Head of caudate nucleus (tissue), 42 donors: Measurements from ENCODE around the gene MAP3K10.
A peak's percentile ranks its signal among the peaks of the same experiment; 100 is the strongest.
"Not testable (repeated sequence)": the region's sequence is repeated elsewhere in the genome, so short reads cannot be mapped to it uniquely, and the experiment has no call there.

Source experiments
- DNase-seq, 42 donors: peaks; one replicate each; pipeline versions ENCODE4 v3.0.0 to v3.0.0-alpha.2; 2020 to 2021; ENCODE audit warnings: mixed read lengths in 7 of 42
- intact Hi-C: fragments of 100-400 bp; cut with DNase I; formaldehyde crosslinking; loops from one replicate; pipeline ENCODE4 v1.15.0; 2022

MAP3K10 gene

GRCh38 chr19:40170303-40170989, 20.8 kb upstream of the MAP3K10 start:
- intact Hi-C loops, DNase-seq: not testable (repeated sequence)

- DNase-seq, intact Hi-C loops: not testable (repeated sequence)
Observed at GRCh38 chr19:40171293-40171692, 19.9 kb upstream of the MAP3K10 start.

GRCh38 chr19:40174092-40174491, 17.1 kb upstream of the MAP3K10 start:
- no peak for DNase-seq
- intact Hi-C loops, result no loop called here

GRCh38 chr19:40175820-40176219, 15.4 kb upstream of the MAP3K10 start:
- intact Hi-C loops, result no loop called here
- no peak for DNase-seq

GRCh38 chr19:40177286-40178070, 13.7 kb upstream of the MAP3K10 start:
- intact Hi-C loops, result no loop called here
- DNase-seq, result no peak

GRCh38 chr19:40178756-40179155, 12.5 kb upstream of the MAP3K10 start:
- DNase-seq, result no peak
- intact Hi-C loops, result no loop called here

GRCh38 chr19:40184273-40184672, 7.0 kb upstream of the MAP3K10 start:
- intact Hi-C loops, result no loop called here

GRCh38 chr19:40191836-40192646, 815 bp downstream of the MAP3K10 start:
- DNase-seq, result peak in 20 of 42 donors; percentile 16 to 57 (median 27)
- intact Hi-C loops, result loop anchor here (2.0 kb wide), 1 partner anchor 93 kb away; the partner anchor contains the start of gene AKT2

More at GRCh38 chr19:40184273-40184672, 7.0 kb upstream of the MAP3K10 start:
- DNase-seq, result no peak

GRCh38 chr19:40192758-40193586, 1.7 kb downstream of the MAP3K10 start:
- DNase-seq, result no peak
- intact Hi-C loops, result no loop called here

GRCh38 chr19:40193587-40193849, 2.3 kb downstream of the MAP3K10 start:
- intact Hi-C loops, result no loop called here
- no peak for DNase-seq

GRCh38 chr19:40198272-40198990, 7.2 kb downstream of the MAP3K10 start:
- intact Hi-C loops, result no loop called here
- DNase-seq, result no peak

GRCh38 chr19:40200341-40201099, 9.3 kb downstream of the MAP3K10 start:
- DNase-seq, result no peak
- intact Hi-C loops, result no loop called here

GRCh38 chr19:40204381-40204780, 13.2 kb downstream of the MAP3K10 start:
- DNase-seq, result no peak
- intact Hi-C loops, result no loop called here

- DNase-seq, result no peak
- intact Hi-C loops, result no loop called here
Observed at GRCh38 chr19:40205760-40206159, 14.5 kb downstream of the MAP3K10 start.

- intact Hi-C loops, result no loop called here
- no peak for DNase-seq
Observed at GRCh38 chr19:40208602-40209001, 17.4 kb downstream of the MAP3K10 start.

GRCh38 chr19:40210889-40211288, 19.7 kb downstream of the MAP3K10 start:
- intact Hi-C loops, result no loop called here
- DNase-seq, result no peak

- no peak for DNase-seq
- intact Hi-C loops, result no loop called here
Observed at GRCh38 chr19:40213251-40213829, 22.1 kb downstream of the MAP3K10 start.
